Transverse colon (tissue), 4 donors: Measurements from ENCODE around the gene RHOBTB1. TPM values are rescaled to one million over a fixed set of nuclear protein-coding genes. Genes with fewer than 3 reads are reported as not detected.

Source experiments
- DNase-seq: peaks from one replicate; pipeline ENCODE4 v3.0.0-alpha.2; 2019
- H3K27ac ChIP-seq, 4 donors: fragments of 200-600 bp; sonication (generic); 2 replicates each; pipeline ENCODE4 v1.5.1; 2016 to 2018; ENCODE audit warnings: inconsistent platforms in 4 of 4
- H3K27me3 ChIP-seq: fragments of 200-600 bp; sonication (generic); 2 replicates; pipeline ENCODE4 v1.5.1; 2017; ENCODE audit warnings: inconsistent platforms
- H3K36me3 ChIP-seq, 4 donors: fragments of 200-600 bp; sonication (generic); 2 replicates each; pipeline ENCODE4 v1.5.1; 2017 to 2019; ENCODE audit warnings: inconsistent platforms in 4 of 4
- H3K4me1 ChIP-seq, 4 donors: fragments of 200-600 bp; sonication (generic); 2 replicates each; pipeline ENCODE4 v1.5.1; 2017 to 2020; ENCODE audit warnings: inconsistent platforms in 4 of 4
- H3K4me3 ChIP-seq, 4 donors: fragments of 200-600 bp; sonication (generic); 1 replicate in 1 of 4; 2 replicates in 3 of 4; pipeline versions ENCODE4 v1.5.1 to v1.6.1; 2017 to 2019; ENCODE audit warnings: inconsistent platforms in 4 of 4
- H3K9me3 ChIP-seq, 2 donors: fragments of 200-600 bp; sonication (generic); 2 replicates each; pipeline ENCODE4 v1.5.1; 2017 to 2019; ENCODE audit warnings: inconsistent platforms in 2 of 2
- CTCF ChIP-seq, 5 experiments: fragments of 200-600 bp in 3 of 5; fragments of 450-650 bp in 2 of 5; sonication (generic) in 3 of 5; IDR thresholded peaks; 1 replicate in 2 of 5; 2 replicates in 3 of 5; pipeline ENCODE4 v1.5.1; 2016 to 2017; ENCODE audit warnings: antibody characterized with exemption in 5 of 5, inconsistent platforms in 3 of 5, mild to moderate bottlenecking in 2 of 5, moderate library complexity in 1 of 5
- EP300 ChIP-seq: sonication (generic); formaldehyde crosslinking; IDR thresholded peaks from one replicate; pipeline ENCODE4 v1.6.1; 2017; ENCODE audit warnings: antibody characterized with exemption, low read depth
- POLR2A ChIP-seq: fragments of 450-650 bp; IDR thresholded peaks from one replicate; pipeline ENCODE4 v1.6.1; 2016; ENCODE audit warnings: antibody characterized with exemption, mild to moderate bottlenecking, moderate library complexity
- POLR2AphosphoS5 ChIP-seq, 3 donors: sonication (generic); formaldehyde crosslinking; IDR thresholded peaks; one replicate each; pipeline ENCODE4 v1.6.1; 2016; ENCODE audit warnings: antibody characterized with exemption in 3 of 3
- WGBS, 2 donors: methylation state at CpG; one replicate each; pipeline ENCODE4 v1.1.5; 2018; ENCODE audit warnings: low coverage in 1 of 2; 5-methylcytosine and 5-hydroxymethylcytosine counted together
- in situ Hi-C, 4 donors: fragments of 200-750 bp; cut with MboI; loops; one replicate each; pipeline versions ENCODE4 v1.15.0 to v1.15.1; 2017; ENCODE audit warnings: low sequenced_read_pairs in 3 of 4, low pct_ligation_motif_present in 1 of 4, low pct_unique_long_range_greater_than_20kb in 1 of 4
- intact Hi-C: fragments of 100-400 bp; cut with DNase I; formaldehyde crosslinking; loops from one replicate; pipeline ENCODE4 v1.15.1; 2023; ENCODE audit warnings: low total_unique reads
- total RNA-seq, 4 donors: library from RNA; depleted of rRNA; stranded (reverse); fragments of >200 nt; gene quantifications; one replicate each; pipeline ENCODE4 v1.1.0, GENCODE V29; 2016

The RHOBTB1 gene
- total RNA-seq, 4 donors from 2014 or later, result 4.0 to 13.1 (median 9.0) TPM

DNA sequence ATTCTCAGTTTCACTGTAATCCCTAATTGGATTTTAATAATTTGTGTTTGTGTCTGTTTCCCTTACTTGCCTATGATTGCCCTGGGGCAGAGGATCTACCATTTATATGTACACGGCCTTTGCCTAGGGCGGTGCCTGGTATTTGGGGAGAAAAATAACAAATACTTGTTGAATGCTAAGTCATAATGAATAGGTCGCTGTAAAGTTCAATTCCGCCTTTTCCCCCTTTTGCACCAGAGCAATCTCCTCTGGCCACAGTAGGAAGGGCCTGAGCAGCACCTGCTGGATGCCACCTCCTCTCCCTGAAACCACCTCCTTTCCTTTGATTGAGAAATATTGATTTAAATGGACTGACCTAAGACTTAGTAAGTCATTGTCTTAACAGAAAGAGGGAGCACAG lies 70.2 kb downstream of the RHOBTB1 start:
- Histone ChIP-seq H3K4me1 (no peaks in the 10 kb centered on the region), H3K36me3 (no peaks in the 10 kb centered on the region), H3K27me3 (no peaks in the 10 kb centered on the region), H3K9me3 (no peaks in the 10 kb centered on the region), H3K4me3 (no peak overlapping the region), H3K27ac (no peak overlapping the region)
- no peak for TF ChIP-seq CTCF (IDR thresholded peaks at IDR 0.05)
- TF ChIP-seq EP300, result no peak
- no peak for TF ChIP-seq POLR2AphosphoS5 (IDR thresholded peaks at IDR 0.05)
- no peak for TF ChIP-seq POLR2A
- in situ Hi-C loops, result no loop called here
- WGBS, 2 donors, result 90 to 96% methylated on average over 4 of the region's 4 CpGs
- no peak for DNase-seq
- intact Hi-C loops, result no loop called here

- Histone ChIP-seq H3K4me1 (no peaks in the 10 kb centered on the region), H3K27me3 (no peaks in the 10 kb centered on the region), H3K36me3 (no peaks in the 10 kb centered on the region), H3K9me3 (no peaks in the 10 kb centered on the region), H3K27ac (no peak overlapping the region), H3K4me3 (no peak overlapping the region)
- WGBS, 2 donors, result 86 to 95% methylated on average over 3 to 11 of the region's 11 CpGs
- no peak for DNase-seq
- intact Hi-C loops, result no loop called here
- TF ChIP-seq POLR2AphosphoS5 (IDR thresholded peaks at IDR 0.05) (no peak), POLR2A (no peak), CTCF (IDR thresholded peaks at IDR 0.05) (no peak), EP300 (no peak)
- in situ Hi-C loops, result no loop called here
Observed at GRCh38 chr10:60872451-60872850, 71.5 kb downstream of the RHOBTB1 start.

- Histone ChIP-seq H3K4me1 (no peaks in the 10 kb centered on the region), H3K4me3 (no peak overlapping the region), H3K27ac (no peak overlapping the region), H3K36me3 (no peaks in the 10 kb centered on the region), H3K9me3 (no peaks in the 10 kb centered on the region), H3K27me3 (no peaks in the 10 kb centered on the region)
- no peak for DNase-seq
- no peak for TF ChIP-seq POLR2AphosphoS5 (IDR thresholded peaks at IDR 0.05)
- no peak for TF ChIP-seq POLR2A
- no peak for TF ChIP-seq EP300
- no peak for TF ChIP-seq CTCF (IDR thresholded peaks at IDR 0.05)
- in situ Hi-C loops (no loop called here), intact Hi-C loops (no loop called here)
- WGBS, 2 donors, result 72 to 86% methylated on average over 8 of the region's 8 CpGs
Observed at GRCh38 chr10:60871215-60871614, 72.8 kb downstream of the RHOBTB1 start.

GRCh38 chr10:60870803-60871202 lies 73.2 kb downstream of the RHOBTB1 start:
- H3K9me3 ChIP-seq, result no peaks in the 10 kb centered on the region
- no peaks in the 10 kb centered on the region for H3K27me3 ChIP-seq
- no peaks in the 10 kb centered on the region for H3K4me1 ChIP-seq
- no peak overlapping the region for H3K27ac ChIP-seq
- H3K36me3 ChIP-seq, result no peaks in the 10 kb centered on the region
- in situ Hi-C loops (no loop called here), intact Hi-C loops (no loop called here)
- H3K4me3 ChIP-seq, result no peak overlapping the region
- no peak for DNase-seq
- WGBS, 2 donors, result 73 to 79% methylated on average over 3 of the region's 3 CpGs
- TF ChIP-seq EP300 (no peak), CTCF (IDR thresholded peaks at IDR 0.05) (no peak), POLR2AphosphoS5 (IDR thresholded peaks at IDR 0.05) (no peak), POLR2A (no peak)
